Kidney capillary endothelial cell (primary cell): Measurements from ENCODE around the gene TADA1.
A peak's percentile ranks its signal among the peaks of the same experiment; 100 is the strongest.
"Not testable (repeated sequence)": the region's sequence is repeated elsewhere in the genome, so short reads cannot be mapped to it uniquely, and the experiment has no call there.

Experiments
- DNase-seq: peaks from one replicate; pipeline ENCODE4 v3.0.0-alpha.2; 2018; ENCODE audit warnings: low spot score

TADA1 gene

GRCh38 chr1:166843769-166844596 is 32.1 kb downstream of the TADA1 start:
- DNase-seq: no peak

DNA sequence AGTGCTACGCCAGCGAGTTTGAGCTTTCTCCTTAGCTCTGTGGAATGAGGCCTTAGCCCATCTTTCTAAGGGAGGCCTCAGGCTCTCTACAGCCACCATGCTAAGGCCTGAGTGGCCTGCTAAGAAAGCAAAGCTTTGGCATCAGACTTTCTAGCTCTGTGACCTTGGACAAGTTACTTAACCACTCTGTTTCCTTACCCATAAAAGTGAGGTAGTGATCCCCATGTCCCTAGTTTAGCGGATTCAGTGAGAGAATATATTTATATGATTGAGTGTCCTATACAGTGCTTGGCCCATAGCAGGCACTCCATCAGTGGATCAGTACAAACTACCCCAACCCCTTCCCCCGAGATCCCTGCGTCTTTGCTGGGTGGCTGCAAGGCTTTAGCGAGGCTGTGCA is 32.7 kb downstream of the TADA1 start:
- no peak for DNase-seq

DNA sequence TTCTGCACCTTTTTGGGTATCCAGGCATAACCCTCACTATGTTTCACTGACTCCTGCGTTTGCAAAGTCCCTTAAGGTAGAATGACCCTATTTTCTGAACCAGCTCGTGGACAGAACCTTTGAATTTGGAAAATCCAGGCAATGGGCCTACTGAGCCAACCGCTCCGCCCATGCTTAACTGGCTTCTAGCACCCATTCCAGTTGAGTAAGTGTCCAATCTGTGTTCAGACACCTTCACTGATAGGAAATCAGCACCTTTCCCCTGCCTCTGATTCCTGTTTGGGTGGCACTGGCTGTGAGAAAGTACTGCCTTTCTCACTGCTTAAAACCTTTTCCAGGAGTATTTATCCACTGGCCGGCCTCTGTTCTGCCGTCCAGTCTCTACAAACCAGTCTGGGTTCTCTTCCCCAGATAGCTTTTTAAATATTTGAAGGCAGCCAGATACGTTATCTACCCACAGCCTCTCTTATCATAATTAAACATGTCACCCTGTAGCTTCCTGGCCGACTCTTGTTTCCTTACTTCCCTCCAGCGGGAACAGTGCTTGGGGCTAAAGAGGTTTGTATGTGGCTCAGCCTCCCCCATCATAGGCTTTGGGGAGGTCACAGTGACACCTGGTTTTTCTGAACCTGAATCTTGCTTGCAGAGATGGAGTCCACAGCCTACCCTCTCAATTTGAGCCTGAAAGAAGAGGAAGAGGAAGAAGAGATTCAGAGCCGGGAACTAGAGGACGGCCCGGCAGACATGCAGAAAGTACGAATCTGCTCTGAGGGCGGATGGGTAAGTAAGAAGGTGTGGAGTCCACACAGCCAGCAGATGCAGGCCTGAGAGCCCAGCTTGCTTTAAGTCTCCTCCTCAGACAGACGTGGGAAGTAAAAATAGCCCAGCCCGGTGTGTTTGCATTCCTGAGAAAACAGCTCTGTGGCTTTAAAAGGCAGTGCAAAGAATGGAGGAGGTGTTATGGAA is 35.5 kb downstream of the TADA1 start:
- no peak for DNase-seq

- peak; percentile 10 for DNase-seq
Measured at GRCh38 chr1:166839600-166840308, 36.3 kb downstream of the TADA1 start.

DNA sequence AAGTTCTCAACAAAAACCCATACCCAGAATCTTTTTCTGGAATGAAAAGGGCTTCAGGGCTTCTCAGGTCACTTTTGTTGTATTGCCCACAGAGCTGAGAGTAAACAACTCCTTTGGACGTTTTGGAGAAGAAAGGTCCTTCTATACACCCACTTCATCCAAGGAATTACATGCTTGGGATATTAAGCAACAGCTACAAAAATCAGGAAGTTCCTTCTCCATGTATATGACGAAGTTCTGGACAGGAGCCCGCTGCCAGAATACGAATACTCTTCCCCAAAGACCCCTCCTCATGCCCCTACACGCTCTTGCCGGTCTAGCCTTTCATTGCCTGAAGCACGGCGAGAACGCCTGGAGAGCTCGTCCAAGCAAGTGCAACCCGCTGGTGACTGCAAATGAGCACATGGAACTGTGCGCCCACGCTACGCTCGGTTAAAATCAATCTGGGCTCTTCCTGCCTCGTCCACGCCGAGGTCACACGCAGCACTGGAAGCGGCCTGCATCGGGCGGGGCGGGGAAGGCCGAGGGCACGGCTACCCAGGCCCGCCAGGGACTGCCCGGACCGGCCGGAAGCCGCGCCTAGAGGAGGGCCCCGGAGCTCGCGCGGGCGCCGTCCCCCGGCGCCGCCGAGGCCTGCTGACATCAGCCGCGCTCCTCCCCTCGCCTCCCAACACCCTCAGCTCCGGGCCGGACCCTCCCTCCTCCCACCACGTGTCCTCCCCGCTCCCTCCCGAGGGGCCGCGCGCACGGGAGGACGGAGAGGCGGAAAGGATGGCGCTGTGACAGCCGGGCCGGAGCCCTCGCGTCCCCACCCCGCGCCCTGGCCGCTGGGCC is 37.1 kb downstream of the TADA1 start, which contains the start of gene POGK:
POGK (plus strand) TSS at position 710 of the 834 bp plus-strand sequence. CDS start 1,482 bp downstream, outside the sequence.
- peak; percentile 87 for DNase-seq

- peak; percentile 34 for DNase-seq
Measured at GRCh38 chr1:166836733-166837132, 39.3 kb downstream of the TADA1 start.

GRCh38 chr1:166829762-166830161 is 46.3 kb downstream of the TADA1 start:
- not testable (repeated sequence) for DNase-seq

- no peak for DNase-seq
Measured at GRCh38 chr1:166827426-166827825, 48.6 kb downstream of the TADA1 start.

- no peak for DNase-seq
Measured at GRCh38 chr1:166822385-166822784, 53.7 kb downstream of the TADA1 start.

DNA sequence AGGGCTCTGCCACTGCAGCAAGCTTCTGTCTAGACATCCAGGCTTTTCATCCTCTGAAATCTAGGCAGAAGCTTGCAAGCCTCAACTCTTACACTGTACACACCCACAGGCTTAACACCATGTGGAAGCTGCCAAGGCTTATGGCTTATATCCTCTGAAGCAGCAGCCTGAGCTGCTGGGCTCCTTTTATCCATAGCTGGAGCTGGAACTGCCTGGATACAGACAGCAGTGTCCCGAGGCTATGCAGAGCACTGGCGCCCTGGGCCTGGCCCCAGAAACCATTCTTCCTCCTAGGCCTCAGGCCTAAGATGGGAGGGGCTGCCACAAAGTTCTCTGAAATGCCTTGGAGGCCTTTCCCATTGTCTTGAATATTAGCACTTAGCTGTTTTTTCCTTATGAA is 56.1 kb downstream of the TADA1 start:
- no peak for DNase-seq

GRCh38 chr1:166814611-166815010 is 61.5 kb downstream of the TADA1 start:
- DNase-seq: no peak

DNA sequence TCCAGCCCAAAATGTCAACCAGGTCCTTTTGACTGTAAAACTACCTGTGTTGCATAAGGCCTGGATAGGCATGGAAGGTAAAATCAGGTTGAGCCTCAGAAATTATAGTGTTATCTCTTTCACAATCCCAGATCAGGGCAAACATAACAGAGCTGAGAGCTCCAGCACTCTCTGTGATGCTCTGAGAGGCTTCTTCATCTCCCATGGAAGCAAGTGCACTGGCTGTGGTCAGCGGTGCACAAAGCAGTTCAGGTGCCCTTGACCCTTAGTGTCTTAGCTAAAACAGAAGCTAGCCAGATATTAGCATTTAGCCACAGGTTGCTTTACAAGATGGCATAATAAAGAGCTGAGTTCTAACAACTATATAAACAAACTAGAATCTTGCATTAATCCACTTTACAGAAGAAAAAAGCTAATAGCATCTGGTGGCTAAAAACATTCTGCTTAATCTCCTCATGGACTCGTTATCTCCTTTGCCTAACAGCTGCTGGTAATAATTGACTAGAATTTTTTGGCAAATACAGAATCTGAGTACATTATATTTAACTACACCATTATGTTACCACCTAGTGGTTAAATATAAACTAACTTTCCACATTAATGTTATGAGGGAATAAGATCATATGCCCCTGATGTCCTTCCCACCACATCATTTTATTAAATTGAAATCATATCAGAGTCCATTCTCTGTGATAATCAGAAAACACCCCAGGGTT is 62.4 kb downstream of the TADA1 start:
- no peak for DNase-seq

GRCh38 chr1:166811691-166812090 is 64.4 kb downstream of the TADA1 start:
- no peak for DNase-seq

DNA sequence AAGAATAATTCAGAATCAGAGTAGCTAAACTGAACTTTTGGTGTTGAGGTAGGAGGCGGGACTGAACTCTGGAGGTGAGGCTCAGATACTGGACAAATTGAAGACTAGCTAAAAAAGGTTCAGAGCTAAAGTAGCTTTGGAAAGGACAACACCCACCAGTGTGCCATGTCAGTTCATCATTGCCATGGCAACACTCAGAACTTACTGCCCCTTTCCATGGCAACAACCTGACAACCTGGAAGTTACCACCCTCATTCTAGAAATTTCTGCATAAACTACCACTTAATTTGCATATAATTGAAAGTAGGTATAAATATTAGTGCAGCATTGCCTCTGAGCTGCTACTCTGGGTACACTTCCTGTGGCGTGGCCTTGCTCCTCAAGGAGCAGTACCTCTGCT is 67.1 kb downstream of the TADA1 start:
- DNase-seq: no peak
